ENCODE results near the gene FMNL2. TPM values are rescaled to one million over a fixed set of nuclear protein-coding genes. Genes with fewer than 3 reads are reported as not detected.

Gene FMNL2
- polyA plus RNA-seq, 1 donor from 2014 or later: 86.5 TPM

DNA sequence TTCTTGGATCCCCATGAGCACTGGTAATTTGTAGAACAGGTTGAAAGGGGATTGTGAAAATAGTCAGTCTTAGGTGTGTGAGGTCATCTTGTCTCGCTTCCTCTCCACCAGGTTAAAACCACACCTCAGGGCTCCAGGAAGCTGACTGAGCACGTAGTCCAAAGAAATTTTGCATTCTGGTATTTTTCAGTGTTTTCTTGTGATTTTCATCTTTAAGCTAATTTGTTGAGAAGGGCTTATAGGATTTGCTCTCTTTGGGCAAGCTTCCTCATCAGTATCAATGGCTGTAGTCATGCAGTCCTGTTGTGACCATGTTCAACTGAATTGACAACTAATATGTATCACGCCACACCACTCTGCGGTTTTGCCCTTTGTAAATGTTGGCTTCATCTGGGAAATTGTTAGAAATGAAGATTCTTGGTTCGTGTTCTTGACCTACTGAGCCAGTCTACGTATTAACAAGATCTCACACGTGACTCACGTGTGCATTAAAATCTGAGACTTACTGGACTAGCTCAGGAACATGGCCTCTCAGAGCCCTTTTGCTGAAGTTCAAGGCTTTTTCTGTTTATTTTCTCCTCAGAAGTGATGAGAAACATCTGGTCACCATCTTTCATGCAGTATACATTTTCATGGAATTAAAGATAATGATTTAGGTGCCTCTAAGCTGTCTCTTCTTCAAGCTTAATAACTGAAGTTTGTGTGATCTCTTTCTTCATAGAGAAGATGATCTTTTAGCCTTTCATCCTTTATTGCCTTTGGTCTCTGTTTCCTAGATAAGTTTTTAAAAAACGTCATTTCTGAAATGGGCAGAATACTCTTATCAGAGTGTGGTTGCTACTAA is 32.8 kb downstream of the FMNL2 start:
- Histone ChIP-seq H3K4me3 (ENCODE audit: low read length) (no peak overlapping the region), H2AFZ (ENCODE audit: low read depth, low read length) (no peak overlapping the region), H3K4me2 (ENCODE audit: low read length) (no peak overlapping the region), H3K27ac (ENCODE audit: low read length) (no peak overlapping the region), H4K20me1 (ENCODE audit: insufficient read depth) (no peaks in the 10 kb centered on the region), H3F3A (ENCODE audit: insufficient read depth, low read length, poor library complexity, severe bottlenecking) (no peaks in the 10 kb centered on the region), H3K9me3 (ENCODE audit: low read length) (no peaks in the 10 kb centered on the region), H3K36me3 (ENCODE audit: insufficient read depth, low read length) (no peaks in the 10 kb centered on the region), H3K79me2 (replicated peaks; ENCODE audit: insufficient read depth, low read length) (peaks cover 61% of the 10 kb centered on the region), H3K9me2 (ENCODE audit: insufficient read depth, low read length) (no peaks in the 10 kb centered on the region), H3K27me3 (ENCODE audit: insufficient read depth, low read depth, low read length) (no peaks in the 10 kb centered on the region), H3K9ac (ENCODE audit: low read length) (no peak overlapping the region)
- TF ChIP-seq, protein P1, sequence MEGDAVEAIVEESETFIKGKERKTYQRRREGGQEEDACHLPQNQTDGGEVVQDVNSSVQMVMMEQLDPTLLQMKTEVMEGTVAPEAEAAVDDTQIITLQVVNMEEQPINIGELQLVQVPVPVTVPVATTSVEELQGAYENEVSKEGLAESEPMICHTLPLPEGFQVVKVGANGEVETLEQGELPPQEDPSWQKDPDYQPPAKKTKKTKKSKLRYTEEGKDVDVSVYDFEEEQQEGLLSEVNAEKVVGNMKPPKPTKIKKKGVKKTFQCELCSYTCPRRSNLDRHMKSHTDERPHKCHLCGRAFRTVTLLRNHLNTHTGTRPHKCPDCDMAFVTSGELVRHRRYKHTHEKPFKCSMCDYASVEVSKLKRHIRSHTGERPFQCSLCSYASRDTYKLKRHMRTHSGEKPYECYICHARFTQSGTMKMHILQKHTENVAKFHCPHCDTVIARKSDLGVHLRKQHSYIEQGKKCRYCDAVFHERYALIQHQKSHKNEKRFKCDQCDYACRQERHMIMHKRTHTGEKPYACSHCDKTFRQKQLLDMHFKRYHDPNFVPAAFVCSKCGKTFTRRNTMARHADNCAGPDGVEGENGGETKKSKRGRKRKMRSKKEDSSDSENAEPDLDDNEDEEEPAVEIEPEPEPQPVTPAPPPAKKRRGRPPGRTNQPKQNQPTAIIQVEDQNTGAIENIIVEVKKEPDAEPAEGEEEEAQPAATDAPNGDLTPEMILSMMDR (IDR thresholded peaks at IDR 0.05; ENCODE audit: poor library complexity, severe bottlenecking): no peak
- TF ChIP-seq MXI1 (conservative IDR thresholded peaks at IDR 0.05; ENCODE audit: poor library complexity, severe bottlenecking) (no peak), TAF1 (IDR thresholded peaks at IDR 0.05; ENCODE audit: low read depth) (no peak), SMC3 (conservative IDR thresholded peaks at IDR 0.05; ENCODE audit: poor library complexity) (no peak), POLR2AphosphoS5 (IDR thresholded peaks at IDR 0.05) (no peak), RAD21 (conservative IDR thresholded peaks at IDR 0.05) (no peak), EZH2 (IDR thresholded peaks at IDR 0.05; ENCODE audit: borderline replicate concordance, insufficient read depth, low read length, poor library complexity, severe bottlenecking) (no peak), EP300 (conservative IDR thresholded peaks at IDR 0.05; ENCODE audit: poor library complexity, severe bottlenecking) (no peak)
- TF ChIP-seq, protein P2, sequence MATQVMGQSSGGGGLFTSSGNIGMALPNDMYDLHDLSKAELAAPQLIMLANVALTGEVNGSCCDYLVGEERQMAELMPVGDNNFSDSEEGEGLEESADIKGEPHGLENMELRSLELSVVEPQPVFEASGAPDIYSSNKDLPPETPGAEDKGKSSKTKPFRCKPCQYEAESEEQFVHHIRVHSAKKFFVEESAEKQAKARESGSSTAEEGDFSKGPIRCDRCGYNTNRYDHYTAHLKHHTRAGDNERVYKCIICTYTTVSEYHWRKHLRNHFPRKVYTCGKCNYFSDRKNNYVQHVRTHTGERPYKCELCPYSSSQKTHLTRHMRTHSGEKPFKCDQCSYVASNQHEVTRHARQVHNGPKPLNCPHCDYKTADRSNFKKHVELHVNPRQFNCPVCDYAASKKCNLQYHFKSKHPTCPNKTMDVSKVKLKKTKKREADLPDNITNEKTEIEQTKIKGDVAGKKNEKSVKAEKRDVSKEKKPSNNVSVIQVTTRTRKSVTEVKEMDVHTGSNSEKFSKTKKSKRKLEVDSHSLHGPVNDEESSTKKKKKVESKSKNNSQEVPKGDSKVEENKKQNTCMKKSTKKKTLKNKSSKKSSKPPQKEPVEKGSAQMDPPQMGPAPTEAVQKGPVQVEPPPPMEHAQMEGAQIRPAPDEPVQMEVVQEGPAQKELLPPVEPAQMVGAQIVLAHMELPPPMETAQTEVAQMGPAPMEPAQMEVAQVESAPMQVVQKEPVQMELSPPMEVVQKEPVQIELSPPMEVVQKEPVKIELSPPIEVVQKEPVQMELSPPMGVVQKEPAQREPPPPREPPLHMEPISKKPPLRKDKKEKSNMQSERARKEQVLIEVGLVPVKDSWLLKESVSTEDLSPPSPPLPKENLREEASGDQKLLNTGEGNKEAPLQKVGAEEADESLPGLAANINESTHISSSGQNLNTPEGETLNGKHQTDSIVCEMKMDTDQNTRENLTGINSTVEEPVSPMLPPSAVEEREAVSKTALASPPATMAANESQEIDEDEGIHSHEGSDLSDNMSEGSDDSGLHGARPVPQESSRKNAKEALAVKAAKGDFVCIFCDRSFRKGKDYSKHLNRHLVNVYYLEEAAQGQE (IDR thresholded peaks at IDR 0.05; ENCODE audit: borderline replicate concordance): no peak

DNA sequence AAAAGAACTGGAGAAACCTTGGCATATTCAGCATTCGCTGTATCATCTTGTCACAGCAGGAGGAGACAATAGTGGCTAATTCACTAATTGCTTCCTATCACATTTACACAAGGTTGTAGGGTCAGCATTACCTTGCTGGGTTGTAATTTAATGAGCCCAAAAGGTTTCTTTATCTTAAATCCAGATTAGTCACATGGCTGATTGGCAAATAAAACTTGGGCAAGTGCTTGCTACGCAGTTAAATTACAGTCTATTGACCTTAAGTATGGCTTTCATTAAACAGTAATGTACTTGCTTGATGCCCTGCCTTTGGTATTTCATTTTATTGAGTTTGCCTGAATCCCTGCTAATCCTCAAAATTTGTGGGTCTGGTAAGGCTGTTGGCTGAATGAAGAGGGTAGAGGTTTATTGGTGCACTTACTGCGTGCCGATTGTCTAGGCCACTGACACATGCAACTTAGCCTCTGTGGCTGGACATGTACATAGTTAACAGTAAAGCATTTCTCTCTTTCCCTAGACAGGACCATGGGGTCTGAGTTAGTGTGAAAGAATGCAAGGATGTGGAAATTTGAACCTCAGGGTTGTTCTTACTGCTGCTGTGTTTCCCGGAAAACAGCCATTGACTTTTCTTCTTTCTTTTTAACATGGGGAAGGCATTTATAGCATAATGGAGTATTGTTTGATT is 34.3 kb downstream of the FMNL2 start:
- Histone ChIP-seq H3K27ac (ENCODE audit: low read length) (no peak overlapping the region), H3K9ac (ENCODE audit: low read length) (no peak overlapping the region), H3K36me3 (ENCODE audit: insufficient read depth, low read length) (no peaks in the 10 kb centered on the region), H3F3A (ENCODE audit: insufficient read depth, low read length, poor library complexity, severe bottlenecking) (no peaks in the 10 kb centered on the region), H3K4me3 (ENCODE audit: low read length) (no peak overlapping the region), H3K4me2 (ENCODE audit: low read length) (no peak overlapping the region), H3K27me3 (ENCODE audit: insufficient read depth, low read depth, low read length) (no peaks in the 10 kb centered on the region), H4K20me1 (ENCODE audit: insufficient read depth) (no peaks in the 10 kb centered on the region), H3K9me2 (ENCODE audit: insufficient read depth, low read length) (no peaks in the 10 kb centered on the region), H3K9me3 (ENCODE audit: low read length) (no peaks in the 10 kb centered on the region), H3K79me2 (replicated peaks; ENCODE audit: insufficient read depth, low read length) (peaks cover 56% of the 10 kb centered on the region), H2AFZ (ENCODE audit: low read depth, low read length) (no peak overlapping the region)
- TF ChIP-seq EP300 (conservative IDR thresholded peaks at IDR 0.05; ENCODE audit: poor library complexity, severe bottlenecking): no peak
- no peak for TF ChIP-seq RAD21 (conservative IDR thresholded peaks at IDR 0.05)
- TF ChIP-seq, protein P1 (IDR thresholded peaks at IDR 0.05; ENCODE audit: poor library complexity, severe bottlenecking): no peak
- TF ChIP-seq, protein P2 (IDR thresholded peaks at IDR 0.05; ENCODE audit: borderline replicate concordance): no peak
- no peak for TF ChIP-seq TAF1 (IDR thresholded peaks at IDR 0.05; ENCODE audit: low read depth)
- no peak for TF ChIP-seq MXI1 (conservative IDR thresholded peaks at IDR 0.05; ENCODE audit: poor library complexity, severe bottlenecking)
